H1 (cell line): ENCODE measurements around the gene PTBP1.

Experiments used
- ASH2L ChIP-seq: fragments of 200-600, 300-600 bp; sonication (generic); IDR thresholded peaks from one replicate; pipeline ENCODE4 v1.7.1; 2017; ENCODE audit warnings: low read length
- BCL11A ChIP-seq, 2 experiments: IDR thresholded peaks; one replicate each; pipeline ENCODE4 v1.6.1; 2011; ENCODE audit warnings: low read depth in 2 of 2, low read length in 2 of 2, mild to moderate bottlenecking in 2 of 2
- CBX5 ChIP-seq: fragments of 300-800, 300-1000 bp; sonication (generic); IDR thresholded peaks from 2 replicates; pipeline ENCODE4 v1.7.1; 2016; ENCODE audit warnings: antibody characterized with exemption, low read length, low read depth
- CHD7 ChIP-seq: fragments of 300-600 bp; sonication (generic); IDR thresholded peaks from 2 replicates; pipeline ENCODE4 v1.7.1; 2012; ENCODE audit warnings: low read length, moderate library complexity, mild to moderate bottlenecking, inconsistent platforms; ENCODE audit not compliant: insufficient replicate concordance
- CTCF ChIP-seq, 3 experiments: IDR thresholded peaks; 1 replicate in 2 of 3; 2 replicates in 1 of 3; pipeline versions ENCODE4 v1.5.1 to v1.6.1; 2011; ENCODE audit warnings: low read length in 3 of 3, mild to moderate bottlenecking in 3 of 3, inconsistent platforms in 2 of 3, low read depth in 1 of 3, moderate library complexity in 1 of 3; ENCODE audit not compliant: insufficient read depth in 1 of 3; ENCODE audit errors: control extremely low read depth in 1 of 3
- GABPA ChIP-seq: IDR thresholded peaks from 2 replicates; pipeline ENCODE4 v1.6.1; 2011; ENCODE audit warnings: mild to moderate bottlenecking, low read length, moderate library complexity, borderline replicate concordance; ENCODE audit not compliant: insufficient read depth
- HDAC2 ChIP-seq, 2 experiments: fragments of 300-600 bp in 1 of 2; sonication (generic) in 1 of 2; IDR thresholded peaks; 2 replicates each; pipeline ENCODE4 v1.6.1; 2011 to 2012; ENCODE audit warnings: low read depth in 2 of 2, low read length in 2 of 2, mild to moderate bottlenecking in 2 of 2, moderate library complexity in 2 of 2, borderline replicate concordance in 1 of 2, inconsistent platforms in 1 of 2
- MAX ChIP-seq: IDR thresholded peaks from 2 replicates; pipeline ENCODE4 v1.6.1; 2012; ENCODE audit warnings: inconsistent platforms
- POLR2A ChIP-seq, 2 experiments: IDR thresholded peaks; 1 replicate in 1 of 2; 2 replicates in 1 of 2; pipeline ENCODE4 v1.6.1; 2011; ENCODE audit warnings: low read depth in 2 of 2, low read length in 2 of 2, mild to moderate bottlenecking in 2 of 2; ENCODE audit errors: control extremely low read depth in 1 of 2
- RNF2 ChIP-seq: fragments of 200-900, 300-1000 bp; sonication (generic); IDR thresholded peaks from 2 replicates; pipeline ENCODE4 v1.7.1; 2016; ENCODE audit warnings: borderline replicate concordance, low read depth, mild to moderate bottlenecking, antibody characterized with exemption, low read length; ENCODE audit not compliant: poor library complexity, severe bottlenecking; ENCODE audit errors: missing control alignments
- TCF12 ChIP-seq: IDR thresholded peaks from 2 replicates; pipeline ENCODE4 v1.6.1; 2011; ENCODE audit warnings: low read depth, mild to moderate bottlenecking, low read length
- TEAD4 ChIP-seq: IDR thresholded peaks from 2 replicates; pipeline ENCODE4 v1.6.1; 2012; ENCODE audit warnings: low read depth, low read length, inconsistent platforms, mixed read lengths
- ZNF274 ChIP-seq: IDR thresholded peaks from 2 replicates; pipeline ENCODE4 v1.7.0; 2012; ENCODE audit warnings: low read length, borderline replicate concordance; ENCODE audit errors: extremely low read depth

- TF ChIP-seq CTCF (IDR thresholded peaks at IDR 0.05; ENCODE audit: control extremely low read depth in 1 of 3, insufficient read depth in 1 of 3, low read depth in 1 of 3, low read length in 3 of 3), result no peak
- no peak for TF ChIP-seq POLR2A (IDR thresholded peaks at IDR 0.05; ENCODE audit: control extremely low read depth in 1 of 2, low read depth in 2 of 2, low read length in 2 of 2)
- TF ChIP-seq TEAD4, result no peak
- no peak for TF ChIP-seq CBX5
- TF ChIP-seq MAX, result no peak
- TF ChIP-seq CHD7, result no peak
- no peak for TF ChIP-seq HDAC2 (IDR thresholded peaks at IDR 0.05; ENCODE audit: borderline replicate concordance in 1 of 2, low read depth in 2 of 2, low read length in 2 of 2)
- no peak for TF ChIP-seq BCL11A (IDR thresholded peaks at IDR 0.05; ENCODE audit: low read depth in 2 of 2, low read length in 2 of 2)
- no peak for TF ChIP-seq ASH2L
- TF ChIP-seq GABPA, result no peak
- TF ChIP-seq TCF12, result no peak
- no peak for TF ChIP-seq ZNF274
- TF ChIP-seq RNF2, result no peak
Measured at GRCh38 chr19:769616-770015, 27.6 kb upstream of the PTBP1 start.
